ENCODE results near the gene DNAJC17. TPM values are rescaled to one million over a fixed set of nuclear protein-coding genes. Genes with fewer than 3 reads are reported as not detected.
A peak's percentile ranks its signal among the peaks of the same experiment; 100 is the strongest.

DNAJC17 gene
- total RNA-seq, 1 donor from 2014 or later: 16.0 TPM

DNA sequence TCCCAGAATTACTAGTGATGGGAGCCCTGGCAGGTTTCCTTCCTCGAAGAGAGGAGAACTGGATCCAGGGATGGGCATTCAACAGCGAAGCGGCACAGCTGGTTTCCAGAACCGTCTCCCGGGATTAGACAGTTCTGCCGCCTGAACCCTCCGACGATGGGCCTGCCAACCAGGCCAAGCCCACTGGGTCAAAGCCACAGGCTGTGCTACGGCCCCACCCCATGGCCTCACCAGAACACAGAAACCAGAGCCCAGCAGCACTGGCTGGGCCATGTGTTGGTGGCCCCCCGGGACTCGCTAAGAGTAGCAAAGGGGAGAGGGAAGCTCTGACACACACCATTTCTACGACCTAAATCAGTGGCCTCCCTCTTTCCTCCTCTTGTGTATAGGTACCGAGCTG lies 35.3 kb downstream of the DNAJC17 start:
- TF ChIP-seq, protein P1, sequence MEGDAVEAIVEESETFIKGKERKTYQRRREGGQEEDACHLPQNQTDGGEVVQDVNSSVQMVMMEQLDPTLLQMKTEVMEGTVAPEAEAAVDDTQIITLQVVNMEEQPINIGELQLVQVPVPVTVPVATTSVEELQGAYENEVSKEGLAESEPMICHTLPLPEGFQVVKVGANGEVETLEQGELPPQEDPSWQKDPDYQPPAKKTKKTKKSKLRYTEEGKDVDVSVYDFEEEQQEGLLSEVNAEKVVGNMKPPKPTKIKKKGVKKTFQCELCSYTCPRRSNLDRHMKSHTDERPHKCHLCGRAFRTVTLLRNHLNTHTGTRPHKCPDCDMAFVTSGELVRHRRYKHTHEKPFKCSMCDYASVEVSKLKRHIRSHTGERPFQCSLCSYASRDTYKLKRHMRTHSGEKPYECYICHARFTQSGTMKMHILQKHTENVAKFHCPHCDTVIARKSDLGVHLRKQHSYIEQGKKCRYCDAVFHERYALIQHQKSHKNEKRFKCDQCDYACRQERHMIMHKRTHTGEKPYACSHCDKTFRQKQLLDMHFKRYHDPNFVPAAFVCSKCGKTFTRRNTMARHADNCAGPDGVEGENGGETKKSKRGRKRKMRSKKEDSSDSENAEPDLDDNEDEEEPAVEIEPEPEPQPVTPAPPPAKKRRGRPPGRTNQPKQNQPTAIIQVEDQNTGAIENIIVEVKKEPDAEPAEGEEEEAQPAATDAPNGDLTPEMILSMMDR (IDR thresholded peaks at IDR 0.05; ENCODE audit: borderline replicate concordance): no peak
- intact Hi-C loops (cut with micrococcal nuclease): no loop called here
- Histone ChIP-seq H3K27ac (replicated peaks) (no peak overlapping the region), H3K4me3 (no peak overlapping the region), H3K9me3 (replicated peaks) (no peaks in the 10 kb centered on the region), H3K27me3 (ENCODE audit: low read depth) (no peaks in the 10 kb centered on the region), H3K4me1 (peaks cover 10% of the 10 kb centered on the region), H3K36me3 (peaks cover 69% of the 10 kb centered on the region)
- no peak for DNase-seq

DNA sequence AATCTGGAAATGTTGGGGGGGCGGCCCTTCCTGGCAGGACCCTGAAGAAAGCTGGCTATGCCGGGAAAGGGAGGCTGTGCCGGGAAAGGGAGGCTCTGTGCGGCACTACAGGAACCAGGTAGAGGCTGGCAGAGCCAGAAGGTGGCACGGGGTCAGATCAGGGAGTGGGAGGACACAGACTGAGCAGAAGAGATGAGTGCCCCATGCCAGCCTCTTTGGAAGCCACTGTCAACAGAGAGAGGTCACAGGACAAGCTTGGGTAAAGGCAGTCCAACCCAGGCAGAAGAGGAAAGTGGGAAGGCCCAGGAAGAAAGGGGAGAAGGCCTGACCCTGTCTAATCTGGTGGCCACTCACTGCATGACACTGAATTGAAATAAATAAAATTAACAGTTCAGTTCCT lies 36.0 kb downstream of the DNAJC17 start:
- peaks cover 64% of the 10 kb centered on the region for H3K36me3 ChIP-seq
- intact Hi-C loops (cut with micrococcal nuclease): no loop called here

DNA sequence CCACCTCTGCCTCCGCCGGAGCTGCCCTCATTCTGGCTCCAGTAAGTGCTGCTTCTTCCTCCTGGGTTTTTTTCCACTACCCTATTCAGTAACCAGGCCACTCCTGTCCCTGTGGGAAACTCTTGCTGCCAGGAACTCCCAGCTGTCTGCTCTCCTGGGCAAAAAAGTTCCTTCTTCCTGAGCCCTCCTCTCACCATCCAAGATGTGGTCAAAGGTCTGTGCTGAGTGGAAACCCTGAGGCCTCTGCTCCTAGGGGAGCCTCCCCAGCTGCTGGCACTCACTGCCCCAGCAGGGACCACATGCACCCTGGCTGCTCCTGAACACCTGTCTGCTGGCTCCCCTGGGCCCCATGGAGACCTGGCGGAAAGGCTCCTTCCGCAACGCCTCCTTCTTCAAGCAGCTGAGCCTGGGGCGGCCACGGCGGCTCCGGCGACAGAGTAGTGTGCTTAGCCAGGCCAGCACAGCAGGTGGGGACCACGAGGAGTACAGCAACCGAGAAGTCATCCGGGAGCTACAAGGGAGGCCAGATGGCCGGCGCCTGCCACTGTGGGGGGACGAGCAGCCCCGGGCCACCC lies 37.0 kb downstream of the DNAJC17 start:
- intact Hi-C loops (cut with micrococcal nuclease): no loop called here
- Histone ChIP-seq H3K4me1 (peaks cover 10% of the 10 kb centered on the region), H3K4me3 (no peak overlapping the region), H3K36me3 (peaks cover 54% of the 10 kb centered on the region), H3K27ac (replicated peaks) (no peak overlapping the region), H3K27me3 (ENCODE audit: low read depth) (no peaks in the 10 kb centered on the region), H3K9me3 (replicated peaks) (no peaks in the 10 kb centered on the region)
- DNase-seq: no peak
- TF ChIP-seq, protein P1 (IDR thresholded peaks at IDR 0.05; ENCODE audit: borderline replicate concordance): no peak

More for the DNA sequence above, 36.0 kb downstream of the DNAJC17 start:
- H3K4me1 ChIP-seq: peaks cover 10% of the 10 kb centered on the region
- TF ChIP-seq, protein P1 (IDR thresholded peaks at IDR 0.05; ENCODE audit: borderline replicate concordance): no peak
- H3K9me3 ChIP-seq (replicated peaks): no peaks in the 10 kb centered on the region
- no peaks in the 10 kb centered on the region for H3K27me3 ChIP-seq (ENCODE audit: low read depth)
- no peak overlapping the region for H3K4me3 ChIP-seq
- no peak overlapping the region for H3K27ac ChIP-seq (replicated peaks)
- DNase-seq: no peak

DNA sequence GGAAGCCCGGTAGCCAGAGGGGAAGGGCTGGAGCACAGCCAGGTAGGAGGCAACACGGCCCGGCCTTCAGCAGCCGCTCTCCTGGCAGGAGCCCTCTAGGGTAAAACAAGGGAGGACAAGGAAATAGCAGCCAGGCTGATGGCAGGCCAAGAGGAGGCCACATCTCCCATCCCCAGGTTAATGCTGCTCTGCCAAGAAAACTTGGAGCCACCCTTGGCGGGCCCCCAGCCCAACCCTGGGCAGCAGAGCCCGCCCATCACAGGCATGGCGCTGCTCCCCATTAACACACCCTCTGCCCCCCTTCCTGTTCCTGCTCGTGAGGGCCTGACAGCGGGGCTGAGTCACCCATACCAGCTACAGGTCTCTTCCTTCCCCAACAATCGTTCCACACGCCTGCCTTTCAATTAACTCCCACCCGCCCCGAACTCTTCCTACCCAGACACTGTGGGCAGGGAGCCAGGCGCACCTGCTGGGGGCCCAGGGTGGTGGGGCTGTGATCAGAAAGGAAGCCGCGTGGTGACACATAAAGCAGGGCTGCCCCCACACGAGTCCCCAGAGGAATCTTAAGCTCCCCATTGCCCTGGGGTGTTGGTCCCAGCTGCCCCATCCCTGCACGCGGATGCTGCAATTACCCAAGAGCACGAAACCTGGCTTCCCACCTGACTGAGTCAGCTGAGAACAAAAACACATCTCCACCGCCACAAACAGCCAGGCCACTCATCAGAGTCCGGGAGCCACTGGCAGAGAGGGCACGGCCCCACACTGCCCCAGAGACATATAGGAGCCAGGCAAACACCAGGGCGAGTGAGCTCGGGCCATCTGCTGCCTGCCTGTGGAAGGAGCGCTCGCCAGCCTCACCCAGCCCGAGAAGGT lies 37.8 kb downstream of the DNAJC17 start, which contains the start of gene C15orf62:
Gene C15orf62, plus strand, starts transcription at position 707 of the 873 bp plus-strand sequence. CDS start 516 bp downstream, outside the sequence.
- Histone ChIP-seq H3K36me3 (peaks cover 47% of the 10 kb centered on the region), H3K27ac (replicated peaks) (peak within 1 kb of the TSS; percentile 36), H3K4me1 (peaks cover 17% of the 10 kb centered on the region), H3K27me3 (ENCODE audit: low read depth) (no peaks in the 10 kb centered on the region), H3K9me3 (replicated peaks) (no peaks in the 10 kb centered on the region), H3K4me3 (no peak within 1 kb of the TSS)
- TF ChIP-seq, protein P1 (IDR thresholded peaks at IDR 0.05; ENCODE audit: borderline replicate concordance): no peak
- no peak for DNase-seq
- intact Hi-C loops (cut with micrococcal nuclease): no loop called here

DNA sequence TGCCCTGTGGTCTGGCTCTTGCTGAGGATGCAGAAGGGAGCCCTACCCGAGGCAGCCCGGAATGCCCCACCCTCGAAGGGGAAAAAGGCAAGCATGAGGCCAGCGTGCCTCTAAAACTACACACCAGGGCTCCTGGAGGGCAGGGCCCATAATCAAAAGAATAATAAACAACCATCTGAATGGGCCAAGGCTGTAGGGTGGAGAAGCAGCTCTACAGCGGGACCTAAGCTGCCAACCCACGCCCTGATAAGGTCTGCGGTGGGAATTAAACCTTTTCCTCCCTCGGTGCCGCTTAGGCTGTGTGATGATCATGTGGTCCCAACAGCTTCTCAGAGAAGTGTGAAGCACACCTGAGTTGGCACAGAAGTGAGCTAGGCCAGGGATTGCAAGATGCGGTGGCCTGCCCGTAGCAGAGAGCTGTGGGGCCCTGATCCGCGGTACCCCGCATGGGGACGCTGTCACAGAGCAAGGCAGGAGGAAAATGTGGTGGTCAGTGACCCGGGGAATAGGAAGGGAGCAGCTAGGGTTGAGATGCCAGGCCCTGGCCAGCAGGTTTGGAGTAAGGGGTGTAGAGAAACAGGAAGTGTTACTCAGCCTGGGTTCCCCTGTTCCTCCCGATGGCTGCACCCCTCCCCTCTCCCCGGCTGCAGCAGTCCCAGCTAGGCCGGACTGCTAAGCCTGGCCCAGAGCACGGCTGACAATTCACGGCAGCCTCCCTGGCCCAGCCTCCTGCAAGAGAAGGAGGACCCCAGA lies 38.6 kb downstream of the DNAJC17 start:
- intact Hi-C loops (cut with micrococcal nuclease): no loop called here
- DNase-seq: no peak
- Histone ChIP-seq H3K4me3 (no peak overlapping the region), H3K27me3 (ENCODE audit: low read depth) (no peaks in the 10 kb centered on the region), H3K27ac (replicated peaks) (peak overlapping the region; percentile 36), H3K9me3 (replicated peaks) (no peaks in the 10 kb centered on the region), H3K36me3 (peaks cover 39% of the 10 kb centered on the region), H3K4me1 (peaks cover 25% of the 10 kb centered on the region)
- TF ChIP-seq, protein P1 (IDR thresholded peaks at IDR 0.05; ENCODE audit: borderline replicate concordance): no peak

Measured in left ventricle myocardium inferior (tissue), 1 donor.